HCT116 (cell line): Measurements from ENCODE around the gene SH3GLB2.

Experiments used
- CEBPB ChIP-seq: IDR thresholded peaks from 2 replicates; pipeline ENCODE4 v1.6.1; 2012; ENCODE audit warnings: low read depth
- EZH2 ChIP-seq: fragments of 200-600 bp; sonication (generic); IDR thresholded peaks from 2 replicates; pipeline ENCODE4 v1.6.1; 2017; ENCODE audit warnings: antibody characterized with exemption, mixed run types
- POLR2A ChIP-seq: IDR thresholded peaks from 2 replicates; pipeline ENCODE4 v1.7.0; 2011; ENCODE audit warnings: borderline replicate concordance; ENCODE audit not compliant: insufficient read depth, insufficient read length; ENCODE audit errors: extremely low read depth
- POLR2AphosphoS5 ChIP-seq: IDR thresholded peaks from 2 replicates; pipeline ENCODE4 v1.6.1; 2011; ENCODE audit warnings: mild to moderate bottlenecking, low read depth, low read length, moderate library complexity
- SIN3A ChIP-seq: IDR thresholded peaks from 2 replicates; pipeline ENCODE4 v1.6.1; 2012; ENCODE audit warnings: low read depth
- TF ChIP-seq, protein P1 (sequence below), 3 experiments: fragments of 200-600 bp in 1 of 3; sonication (generic) in 1 of 3; IDR thresholded peaks in 2 of 3; conservative IDR thresholded peaks in 1 of 3; 2 replicates each; pipeline ENCODE4 v1.5.1; 2012 to 2017; ENCODE audit warnings: low read depth in 2 of 3, low read length in 2 of 3, antibody characterized with exemption in 1 of 3, borderline replicate concordance in 1 of 3, control low read depth in 1 of 3, mild to moderate bottlenecking in 1 of 3, mixed read lengths in 1 of 3, mixed run types in 1 of 3, moderate library complexity in 1 of 3; ENCODE audit not compliant: insufficient read depth in 1 of 3

DNA sequence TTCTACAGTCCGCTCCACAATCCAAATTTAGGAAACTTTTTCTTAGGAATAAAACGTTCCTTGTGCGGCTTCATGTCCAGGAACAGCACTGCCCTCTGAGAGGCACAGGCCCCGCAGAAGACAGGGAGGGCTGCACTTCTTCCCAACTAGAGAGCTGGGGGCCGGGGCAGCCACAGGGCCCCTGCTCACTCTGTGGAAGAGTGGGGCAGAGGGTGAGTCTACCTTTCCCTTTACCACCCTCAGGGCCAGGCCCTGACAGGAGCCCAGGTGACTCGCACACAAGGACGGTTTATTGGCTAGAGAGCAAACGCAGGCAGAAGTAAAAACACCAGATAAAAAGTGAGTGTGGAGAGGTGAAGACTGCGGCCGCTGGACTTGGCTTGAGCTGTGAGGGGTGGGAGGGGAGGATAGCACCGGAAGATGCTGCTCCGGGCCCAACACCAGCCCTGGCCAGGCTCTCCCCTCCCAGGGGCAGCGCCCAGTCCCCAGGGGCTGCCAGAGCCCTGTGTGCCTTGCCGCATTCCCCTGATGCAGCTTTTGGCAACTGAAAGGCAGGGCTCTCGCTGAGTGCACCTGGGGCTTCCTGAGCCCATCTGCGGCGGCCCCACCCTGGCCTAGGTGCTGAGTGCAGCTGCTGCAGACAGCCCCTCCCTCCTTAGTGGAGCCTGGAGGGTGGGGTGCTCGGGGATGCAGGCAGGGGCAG, 20.2 kb downstream of the SH3GLB2 start:
- TF ChIP-seq, protein P1, sequence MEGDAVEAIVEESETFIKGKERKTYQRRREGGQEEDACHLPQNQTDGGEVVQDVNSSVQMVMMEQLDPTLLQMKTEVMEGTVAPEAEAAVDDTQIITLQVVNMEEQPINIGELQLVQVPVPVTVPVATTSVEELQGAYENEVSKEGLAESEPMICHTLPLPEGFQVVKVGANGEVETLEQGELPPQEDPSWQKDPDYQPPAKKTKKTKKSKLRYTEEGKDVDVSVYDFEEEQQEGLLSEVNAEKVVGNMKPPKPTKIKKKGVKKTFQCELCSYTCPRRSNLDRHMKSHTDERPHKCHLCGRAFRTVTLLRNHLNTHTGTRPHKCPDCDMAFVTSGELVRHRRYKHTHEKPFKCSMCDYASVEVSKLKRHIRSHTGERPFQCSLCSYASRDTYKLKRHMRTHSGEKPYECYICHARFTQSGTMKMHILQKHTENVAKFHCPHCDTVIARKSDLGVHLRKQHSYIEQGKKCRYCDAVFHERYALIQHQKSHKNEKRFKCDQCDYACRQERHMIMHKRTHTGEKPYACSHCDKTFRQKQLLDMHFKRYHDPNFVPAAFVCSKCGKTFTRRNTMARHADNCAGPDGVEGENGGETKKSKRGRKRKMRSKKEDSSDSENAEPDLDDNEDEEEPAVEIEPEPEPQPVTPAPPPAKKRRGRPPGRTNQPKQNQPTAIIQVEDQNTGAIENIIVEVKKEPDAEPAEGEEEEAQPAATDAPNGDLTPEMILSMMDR (IDR thresholded peaks at IDR 0.05 in 2 of 3, conservative IDR thresholded peaks at IDR 0.05 in 1 of 3; ENCODE audit: borderline replicate concordance in 1 of 3, insufficient read depth in 1 of 3, low read depth in 2 of 3, low read length in 2 of 3) = no peak
- TF ChIP-seq SIN3A (no peak), CEBPB (no peak), EZH2 (no peak), POLR2A (no peak), POLR2AphosphoS5 (no peak)
